GM23338 (cell line): Measurements from ENCODE around the gene EGLN3. TPM values are rescaled to one million over a fixed set of nuclear protein-coding genes. Genes with fewer than 3 reads are reported as not detected.
A peak's percentile ranks its signal among the peaks of the same experiment; 100 is the strongest.
"Not testable (repeated sequence)": the region's sequence is repeated elsewhere in the genome, so short reads cannot be mapped to it uniquely, and the experiment has no call there.

Experiments
- ATAC-seq: fragments of 200-7000 bp; cut with Tn5 transposase; 3 replicates; pipeline ENCODE4 v1.9.1; 2020
- DNase-seq: peaks from one replicate; pipeline ENCODE4 v3.0.0-alpha.2; 2015; ENCODE audit warnings: low spot score
- H2AFZ ChIP-seq: fragments of 200-600 bp; sonication (generic); 2 replicates; pipeline ENCODE4 v1.8.0; 2016; ENCODE audit warnings: antibody characterized with exemption, mild to moderate bottlenecking, moderate library complexity
- H3F3A ChIP-seq: fragments of 200-600 bp; sonication (generic); replicated peaks from 2 replicates; pipeline ENCODE4 v1.8.0; 2017; ENCODE audit warnings: antibody characterized with exemption, mixed run types, low read depth
- H3K27ac ChIP-seq: fragments of 200-600 bp; sonication (generic); 2 replicates; pipeline ENCODE4 v1.6.1; 2016; ENCODE audit warnings: low read depth
- H3K27me3 ChIP-seq: fragments of 200-600 bp; sonication (generic); 2 replicates; pipeline ENCODE4 v1.8.0; 2016; ENCODE audit warnings: mild to moderate bottlenecking, mixed run types, moderate library complexity; ENCODE audit not compliant: insufficient read depth
- H3K36me3 ChIP-seq: fragments of 200-600 bp; sonication (generic); 2 replicates; pipeline ENCODE4 v1.8.0; 2016; ENCODE audit warnings: mild to moderate bottlenecking; ENCODE audit not compliant: insufficient read depth
- H3K4me1 ChIP-seq: fragments of 200-600 bp; sonication (generic); 2 replicates; pipeline ENCODE4 v1.8.0; 2016; ENCODE audit warnings: mild to moderate bottlenecking, moderate library complexity; ENCODE audit not compliant: insufficient read depth
- H3K4me2 ChIP-seq: fragments of 200-600 bp; sonication (generic); 2 replicates; pipeline ENCODE4 v1.7.1; 2017; ENCODE audit warnings: mixed run types
- H3K4me3 ChIP-seq: fragments of 200-600 bp; sonication (generic); 2 replicates; pipeline ENCODE4 v1.6.1; 2016; ENCODE audit warnings: mixed run types
- H3K79me2 ChIP-seq: fragments of 200-600 bp; sonication (generic); replicated peaks from 2 replicates; pipeline ENCODE4 v1.8.0; 2017; ENCODE audit warnings: mild to moderate bottlenecking; ENCODE audit not compliant: insufficient read depth
- H3K9me2 ChIP-seq: fragments of 200-600 bp; sonication (generic); 2 replicates; pipeline ENCODE4 v1.8.0; 2017; ENCODE audit not compliant: insufficient read depth
- H4K20me1 ChIP-seq: fragments of 200-600 bp; sonication (generic); replicated peaks from 2 replicates; pipeline ENCODE4 v1.8.0; 2017; ENCODE audit warnings: mild to moderate bottlenecking; ENCODE audit not compliant: insufficient read depth
- H3K27ac Mint-ChIP-seq: 2 replicates; pipeline ENCODE4 v1.8.0; 2020; ENCODE audit warnings: inconsistent platforms, mild to moderate bottlenecking, moderate library complexity, mixed read lengths
- H3K27me3 Mint-ChIP-seq: 3 replicates; pipeline ENCODE4 v1.8.0; 2022; ENCODE audit warnings: low read depth, mild to moderate bottlenecking, moderate library complexity, mixed read lengths, inconsistent platforms; ENCODE audit not compliant: insufficient read depth, poor library complexity
- H3K36me3 Mint-ChIP-seq: 3 replicates; pipeline ENCODE4 v1.8.0; 2021; ENCODE audit warnings: low read depth, mild to moderate bottlenecking, inconsistent platforms, moderate library complexity, mixed read lengths
- H3K4me1 Mint-ChIP-seq: 3 replicates; pipeline ENCODE4 v1.8.0; 2020; ENCODE audit warnings: mild to moderate bottlenecking, inconsistent platforms, mixed read lengths
- H3K4me3 Mint-ChIP-seq: 3 replicates; pipeline ENCODE4 v1.8.0; 2021; ENCODE audit warnings: moderate library complexity, mild to moderate bottlenecking, inconsistent platforms, mixed read lengths
- H3K9me3 Mint-ChIP-seq: 3 replicates; pipeline ENCODE4 v1.8.0; 2020; ENCODE audit warnings: moderate library complexity, mild to moderate bottlenecking, inconsistent platforms, mixed read lengths
- CREB1 ChIP-seq: fragments of 250-450 bp; sonication (Bioruptor Pico); IDR thresholded peaks from 2 replicates; pipeline ENCODE4 v1.5.0; 2020; ENCODE audit warnings: low read depth, mild to moderate bottlenecking, moderate library complexity
- EZH2 ChIP-seq: fragments of 200-600 bp; sonication (generic); IDR thresholded peaks from one replicate; pipeline ENCODE4 v1.8.0; 2017; ENCODE audit warnings: antibody characterized with exemption, mild to moderate bottlenecking, low read depth; ENCODE audit not compliant: unreplicated experiment
- ZNF331 ChIP-seq: fragments of 250-450 bp; sonication (Bioruptor Pico); IDR thresholded peaks from 2 replicates; pipeline ENCODE4 v1.5.0; 2020; ENCODE audit warnings: low read depth, mild to moderate bottlenecking, moderate library complexity
- polyA plus RNA-seq: library from polyadenylated mRNA; unstranded; fragments of >200 nt; fragmentation: Nextera tagmentation; extraction: Ambion mirVana; gene quantifications from 2 replicates; pipeline ENCODE4 v1.2.1, GENCODE V29; 2016
- total RNA-seq: library from RNA; depleted of rRNA; stranded (reverse); fragments of >200 nt; shearing (Covaris generic); gene quantifications from 2 replicates; pipeline ENCODE4 v1.2.3, GENCODE V29; 2014
- TF ChIP-seq, protein P1 (sequence below): IDR thresholded peaks from one replicate; pipeline ENCODE4 v1.6.1; 2018; ENCODE audit warnings: antibody characterized with exemption; ENCODE audit not compliant: unreplicated experiment
- TF ChIP-seq, protein P2 (sequence below), 2 experiments: fragments of 200-600 bp in 1 of 2; sonication (generic) in 1 of 2; conservative IDR thresholded peaks; 2 replicates each; pipeline versions ENCODE4 v1.5.1 to v1.6.1; 2016 to 2017; ENCODE audit warnings: antibody characterized with exemption in 2 of 2, low read depth in 2 of 2, mild to moderate bottlenecking in 2 of 2, moderate library complexity in 1 of 2
- TF ChIP-seq, protein P3 (sequence below): IDR thresholded peaks from 2 replicates; pipeline ENCODE4 v1.6.1; 2016; ENCODE audit warnings: antibody characterized with exemption
- TF ChIP-seq, protein P4 (sequence below): fragments of 250-450 bp; sonication (Bioruptor Pico); IDR thresholded peaks from 2 replicates; pipeline ENCODE4 v1.5.0; 2020; ENCODE audit warnings: mild to moderate bottlenecking, moderate library complexity

Gene EGLN3
- total and polyA plus RNA-seq, 2 experiments from 2014 or later, result 26.8 to 42.9 TPM

DNA sequence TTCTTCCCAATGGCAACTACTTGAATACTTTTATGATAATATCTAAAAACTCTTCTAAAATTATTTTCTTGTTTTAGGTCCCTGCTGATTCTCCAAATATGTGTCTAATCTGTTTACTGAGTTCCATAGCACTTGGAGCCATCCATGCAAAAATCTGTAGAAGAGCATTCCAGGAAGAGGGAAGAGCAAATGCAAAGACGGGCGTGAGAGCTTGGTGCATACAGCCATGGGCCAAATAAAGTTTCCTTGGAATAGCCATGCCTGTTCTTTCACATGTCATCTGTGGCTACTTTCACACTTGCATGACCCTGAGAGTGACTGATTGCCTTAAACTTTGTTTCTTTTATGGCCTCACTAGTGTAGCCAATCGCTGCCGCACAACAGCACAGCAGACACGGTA is 13.0 kb upstream of the EGLN3 start (continued):
- TF ChIP-seq, protein P1, sequence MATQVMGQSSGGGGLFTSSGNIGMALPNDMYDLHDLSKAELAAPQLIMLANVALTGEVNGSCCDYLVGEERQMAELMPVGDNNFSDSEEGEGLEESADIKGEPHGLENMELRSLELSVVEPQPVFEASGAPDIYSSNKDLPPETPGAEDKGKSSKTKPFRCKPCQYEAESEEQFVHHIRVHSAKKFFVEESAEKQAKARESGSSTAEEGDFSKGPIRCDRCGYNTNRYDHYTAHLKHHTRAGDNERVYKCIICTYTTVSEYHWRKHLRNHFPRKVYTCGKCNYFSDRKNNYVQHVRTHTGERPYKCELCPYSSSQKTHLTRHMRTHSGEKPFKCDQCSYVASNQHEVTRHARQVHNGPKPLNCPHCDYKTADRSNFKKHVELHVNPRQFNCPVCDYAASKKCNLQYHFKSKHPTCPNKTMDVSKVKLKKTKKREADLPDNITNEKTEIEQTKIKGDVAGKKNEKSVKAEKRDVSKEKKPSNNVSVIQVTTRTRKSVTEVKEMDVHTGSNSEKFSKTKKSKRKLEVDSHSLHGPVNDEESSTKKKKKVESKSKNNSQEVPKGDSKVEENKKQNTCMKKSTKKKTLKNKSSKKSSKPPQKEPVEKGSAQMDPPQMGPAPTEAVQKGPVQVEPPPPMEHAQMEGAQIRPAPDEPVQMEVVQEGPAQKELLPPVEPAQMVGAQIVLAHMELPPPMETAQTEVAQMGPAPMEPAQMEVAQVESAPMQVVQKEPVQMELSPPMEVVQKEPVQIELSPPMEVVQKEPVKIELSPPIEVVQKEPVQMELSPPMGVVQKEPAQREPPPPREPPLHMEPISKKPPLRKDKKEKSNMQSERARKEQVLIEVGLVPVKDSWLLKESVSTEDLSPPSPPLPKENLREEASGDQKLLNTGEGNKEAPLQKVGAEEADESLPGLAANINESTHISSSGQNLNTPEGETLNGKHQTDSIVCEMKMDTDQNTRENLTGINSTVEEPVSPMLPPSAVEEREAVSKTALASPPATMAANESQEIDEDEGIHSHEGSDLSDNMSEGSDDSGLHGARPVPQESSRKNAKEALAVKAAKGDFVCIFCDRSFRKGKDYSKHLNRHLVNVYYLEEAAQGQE, result no peak
- TF ChIP-seq, protein P2, sequence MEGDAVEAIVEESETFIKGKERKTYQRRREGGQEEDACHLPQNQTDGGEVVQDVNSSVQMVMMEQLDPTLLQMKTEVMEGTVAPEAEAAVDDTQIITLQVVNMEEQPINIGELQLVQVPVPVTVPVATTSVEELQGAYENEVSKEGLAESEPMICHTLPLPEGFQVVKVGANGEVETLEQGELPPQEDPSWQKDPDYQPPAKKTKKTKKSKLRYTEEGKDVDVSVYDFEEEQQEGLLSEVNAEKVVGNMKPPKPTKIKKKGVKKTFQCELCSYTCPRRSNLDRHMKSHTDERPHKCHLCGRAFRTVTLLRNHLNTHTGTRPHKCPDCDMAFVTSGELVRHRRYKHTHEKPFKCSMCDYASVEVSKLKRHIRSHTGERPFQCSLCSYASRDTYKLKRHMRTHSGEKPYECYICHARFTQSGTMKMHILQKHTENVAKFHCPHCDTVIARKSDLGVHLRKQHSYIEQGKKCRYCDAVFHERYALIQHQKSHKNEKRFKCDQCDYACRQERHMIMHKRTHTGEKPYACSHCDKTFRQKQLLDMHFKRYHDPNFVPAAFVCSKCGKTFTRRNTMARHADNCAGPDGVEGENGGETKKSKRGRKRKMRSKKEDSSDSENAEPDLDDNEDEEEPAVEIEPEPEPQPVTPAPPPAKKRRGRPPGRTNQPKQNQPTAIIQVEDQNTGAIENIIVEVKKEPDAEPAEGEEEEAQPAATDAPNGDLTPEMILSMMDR (conservative IDR thresholded peaks at IDR 0.05; ENCODE audit: low read depth in 2 of 2), result no peak
- TF ChIP-seq ZNF331 (CRISPR knock-in tag), result no peak

DNA sequence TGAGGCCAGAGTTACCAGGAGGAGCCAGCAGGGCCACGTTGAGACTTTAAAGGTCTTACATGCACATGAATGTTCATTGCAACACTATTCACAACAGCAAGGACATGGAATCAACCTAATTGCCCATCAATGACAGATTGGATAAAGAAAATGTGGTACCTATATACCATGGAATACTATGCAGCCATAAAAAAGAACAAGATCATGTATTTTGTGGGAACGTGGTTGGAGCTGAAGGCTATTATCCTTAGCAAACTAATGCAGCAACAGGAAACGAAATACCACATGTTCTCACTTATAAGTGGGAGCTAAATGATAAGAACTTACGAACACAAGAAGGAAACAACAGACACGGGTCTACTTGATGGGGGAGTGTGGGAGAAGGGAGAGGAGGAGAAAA is 11.6 kb upstream of the EGLN3 start:
- H3F3A ChIP-seq, H3K27me3 Mint-ChIP-seq, H3K27me3 ChIP-seq, H3K27ac ChIP-seq, ATAC-seq, H3K4me2 ChIP-seq, H3K9me2 ChIP-seq, H3K4me3 ChIP-seq, H3K36me3 Mint-ChIP-seq, H3K79me2 ChIP-seq, H2AFZ ChIP-seq, H3K4me3 Mint-ChIP-seq, H3K27ac Mint-ChIP-seq, H3K9me3 Mint-ChIP-seq, H3K36me3 ChIP-seq, H4K20me1 ChIP-seq, DNase-seq: not testable (repeated sequence)
- H3K4me1 ChIP-seq, result peaks cover 25% of the 10 kb centered on the region
- peaks cover 26% of the 10 kb centered on the region for H3K4me1 Mint-ChIP-seq

DNA sequence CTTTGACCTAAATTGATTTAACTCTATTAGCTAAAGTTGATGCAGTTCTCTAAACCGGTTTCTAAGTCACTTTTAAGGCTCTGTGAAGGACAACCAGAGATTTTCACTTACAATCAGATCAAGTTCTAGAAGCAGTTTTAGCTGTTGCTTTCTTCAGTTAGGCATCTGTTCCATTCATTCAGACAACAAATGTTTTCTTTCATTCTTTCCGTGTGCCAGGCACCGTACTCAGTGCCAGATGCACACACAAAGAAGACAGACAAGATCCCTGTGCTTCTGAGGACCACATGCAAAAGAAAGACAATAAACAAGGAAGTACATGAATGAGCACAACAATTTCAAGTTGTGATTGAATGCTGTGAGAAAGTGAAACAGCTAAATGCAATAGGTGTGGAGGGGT is 11.1 kb upstream of the EGLN3 start:
- H3K4me1 Mint-ChIP-seq, result peaks cover 26% of the 10 kb centered on the region
- 0 out of 2 replicates have a peak, but pooled peaks cover 3% of the 10 kb centered on the region for H3K9me2 ChIP-seq
- no peaks in the 10 kb centered on the region; the same call in 2 of the 3 replicates for H3K36me3 Mint-ChIP-seq
- no peak for DNase-seq
- no peaks in the 10 kb centered on the region for H3K27me3 Mint-ChIP-seq
- H2AFZ ChIP-seq, result peak overlapping the region; percentile 23; the same call in 1 of the 2 replicates
- H3K4me1 ChIP-seq, result peaks cover 25% of the 10 kb centered on the region
- no peaks in the 10 kb centered on the region for H3K36me3 ChIP-seq
- H3K4me3 Mint-ChIP-seq, result no peak overlapping the region
- no peaks in the 10 kb centered on the region for H4K20me1 ChIP-seq
- no peaks in the 10 kb centered on the region for H3K27me3 ChIP-seq
- H3K4me3 ChIP-seq, result no peak overlapping the region
- no peaks in the 10 kb centered on the region for H3K79me2 ChIP-seq
- no peak overlapping the region for H3K4me2 ChIP-seq
- no peak for ATAC-seq
- no peaks in the 10 kb centered on the region for H3F3A ChIP-seq
- H3K27ac Mint-ChIP-seq, result no peak overlapping the region
- peaks cover 9% of the 10 kb centered on the region for H3K9me3 Mint-ChIP-seq
- no peak overlapping the region for H3K27ac ChIP-seq
- TF ChIP-seq, protein P3, sequence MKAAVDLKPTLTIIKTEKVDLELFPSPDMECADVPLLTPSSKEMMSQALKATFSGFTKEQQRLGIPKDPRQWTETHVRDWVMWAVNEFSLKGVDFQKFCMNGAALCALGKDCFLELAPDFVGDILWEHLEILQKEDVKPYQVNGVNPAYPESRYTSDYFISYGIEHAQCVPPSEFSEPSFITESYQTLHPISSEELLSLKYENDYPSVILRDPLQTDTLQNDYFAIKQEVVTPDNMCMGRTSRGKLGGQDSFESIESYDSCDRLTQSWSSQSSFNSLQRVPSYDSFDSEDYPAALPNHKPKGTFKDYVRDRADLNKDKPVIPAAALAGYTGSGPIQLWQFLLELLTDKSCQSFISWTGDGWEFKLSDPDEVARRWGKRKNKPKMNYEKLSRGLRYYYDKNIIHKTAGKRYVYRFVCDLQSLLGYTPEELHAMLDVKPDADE, result no peak
- TF ChIP-seq CREB1 (CRISPR knock-in tag) (no peak), EZH2 (no peak)
- TF ChIP-seq, protein P4, sequence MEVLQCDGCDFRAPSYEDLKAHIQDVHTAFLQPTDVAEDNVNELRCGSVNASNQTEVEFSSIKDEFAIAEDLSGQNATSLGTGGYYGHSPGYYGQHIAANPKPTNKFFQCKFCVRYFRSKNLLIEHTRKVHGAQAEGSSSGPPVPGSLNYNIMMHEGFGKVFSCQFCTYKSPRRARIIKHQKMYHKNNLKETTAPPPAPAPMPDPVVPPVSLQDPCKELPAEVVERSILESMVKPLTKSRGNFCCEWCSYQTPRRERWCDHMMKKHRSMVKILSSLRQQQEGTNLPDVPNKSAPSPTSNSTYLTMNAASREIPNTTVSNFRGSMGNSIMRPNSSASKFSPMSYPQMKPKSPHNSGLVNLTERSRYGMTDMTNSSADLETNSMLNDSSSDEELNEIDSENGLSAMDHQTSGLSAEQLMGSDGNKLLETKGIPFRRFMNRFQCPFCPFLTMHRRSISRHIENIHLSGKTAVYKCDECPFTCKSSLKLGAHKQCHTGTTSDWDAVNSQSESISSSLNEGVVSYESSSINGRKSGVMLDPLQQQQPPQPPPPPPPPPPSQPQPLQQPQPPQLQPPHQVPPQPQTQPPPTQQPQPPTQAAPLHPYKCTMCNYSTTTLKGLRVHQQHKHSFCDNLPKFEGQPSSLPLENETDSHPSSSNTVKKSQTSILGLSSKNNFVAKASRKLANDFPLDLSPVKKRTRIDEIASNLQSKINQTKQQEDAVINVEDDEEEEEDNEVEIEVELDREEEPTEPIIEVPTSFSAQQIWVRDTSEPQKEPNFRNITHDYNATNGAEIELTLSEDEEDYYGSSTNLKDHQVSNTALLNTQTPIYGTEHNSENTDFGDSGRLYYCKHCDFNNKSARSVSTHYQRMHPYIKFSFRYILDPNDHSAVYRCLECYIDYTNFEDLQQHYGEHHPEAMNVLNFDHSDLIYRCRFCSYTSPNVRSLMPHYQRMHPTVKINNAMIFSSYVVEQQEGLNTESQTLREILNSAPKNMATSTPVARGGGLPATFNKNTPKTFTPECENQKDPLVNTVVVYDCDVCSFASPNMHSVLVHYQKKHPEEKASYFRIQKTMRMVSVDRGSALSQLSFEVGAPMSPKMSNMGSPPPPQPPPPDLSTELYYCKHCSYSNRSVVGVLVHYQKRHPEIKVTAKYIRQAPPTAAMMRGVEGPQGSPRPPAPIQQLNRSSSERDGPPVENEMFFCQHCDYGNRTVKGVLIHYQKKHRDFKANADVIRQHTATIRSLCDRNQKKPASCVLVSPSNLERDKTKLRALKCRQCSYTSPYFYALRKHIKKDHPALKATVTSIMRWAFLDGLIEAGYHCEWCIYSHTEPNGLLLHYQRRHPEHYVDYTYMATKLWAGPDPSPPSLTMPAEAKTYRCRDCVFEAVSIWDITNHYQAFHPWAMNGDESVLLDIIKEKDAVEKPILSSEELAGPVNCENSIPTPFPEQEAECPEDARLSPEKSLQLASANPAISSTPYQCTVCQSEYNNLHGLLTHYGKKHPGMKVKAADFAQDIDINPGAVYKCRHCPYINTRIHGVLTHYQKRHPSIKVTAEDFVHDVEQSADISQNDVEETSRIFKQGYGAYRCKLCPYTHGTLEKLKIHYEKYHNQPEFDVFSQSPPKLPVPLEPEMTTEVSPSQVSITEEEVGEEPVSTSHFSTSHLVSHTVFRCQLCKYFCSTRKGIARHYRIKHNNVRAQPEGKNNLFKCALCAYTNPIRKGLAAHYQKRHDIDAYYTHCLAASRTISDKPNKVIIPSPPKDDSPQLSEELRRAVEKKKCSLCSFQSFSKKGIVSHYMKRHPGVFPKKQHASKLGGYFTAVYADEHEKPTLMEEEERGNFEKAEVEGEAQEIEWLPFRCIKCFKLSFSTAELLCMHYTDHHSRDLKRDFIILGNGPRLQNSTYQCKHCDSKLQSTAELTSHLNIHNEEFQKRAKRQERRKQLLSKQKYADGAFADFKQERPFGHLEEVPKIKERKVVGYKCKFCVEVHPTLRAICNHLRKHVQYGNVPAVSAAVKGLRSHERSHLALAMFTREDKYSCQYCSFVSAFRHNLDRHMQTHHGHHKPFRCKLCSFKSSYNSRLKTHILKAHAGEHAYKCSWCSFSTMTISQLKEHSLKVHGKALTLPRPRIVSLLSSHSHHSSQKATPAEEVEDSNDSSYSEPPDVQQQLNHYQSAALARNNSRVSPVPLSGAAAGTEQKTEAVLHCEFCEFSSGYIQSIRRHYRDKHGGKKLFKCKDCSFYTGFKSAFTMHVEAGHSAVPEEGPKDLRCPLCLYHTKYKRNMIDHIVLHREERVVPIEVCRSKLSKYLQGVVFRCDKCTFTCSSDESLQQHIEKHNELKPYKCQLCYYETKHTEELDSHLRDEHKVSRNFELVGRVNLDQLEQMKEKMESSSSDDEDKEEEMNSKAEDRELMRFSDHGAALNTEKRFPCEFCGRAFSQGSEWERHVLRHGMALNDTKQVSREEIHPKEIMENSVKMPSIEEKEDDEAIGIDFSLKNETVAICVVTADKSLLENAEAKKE (CRISPR knock-in tag), result no peak
